Natural killer cell (primary cell): ENCODE results near the gene NTPCR. TPM values are rescaled to one million over a fixed set of nuclear protein-coding genes. Genes with fewer than 3 reads are reported as not detected.

Experiments
- ATAC-seq, 3 donors: fragments of 150-1000 bp in 2 of 3; fragments of 200-7000 bp in 1 of 3; cut with Tn5 transposase; 1 replicate in 1 of 3; 2 replicates in 2 of 3; pipeline ENCODE4 v1.10.0; 2021; ENCODE audit warnings: mild to moderate bottlenecking in 2 of 3, moderate library complexity in 2 of 3
- DNase-seq, 2 donors: peaks; one replicate each; pipeline versions ENCODE4 v3.0.0 to v3.0.0-alpha.2; 2013 to 2021; ENCODE audit warnings: mixed read lengths in 1 of 2
- H3K27ac ChIP-seq: one replicate; pipeline ENCODE4 v1.5.1; 2013; ENCODE audit warnings: mild to moderate bottlenecking, low read length
- H3K27me3 ChIP-seq: one replicate; pipeline ENCODE4 v1.6.1; 2013; ENCODE audit warnings: low read length; ENCODE audit not compliant: control insufficient read depth, insufficient read depth
- H3K36me3 ChIP-seq: one replicate; pipeline ENCODE4 v1.6.1; 2013; ENCODE audit warnings: low read length; ENCODE audit not compliant: control insufficient read depth, insufficient read depth
- H3K4me1 ChIP-seq: one replicate; pipeline ENCODE4 v1.6.1; 2013; ENCODE audit warnings: low read length; ENCODE audit not compliant: control insufficient read depth, insufficient read depth
- H3K4me3 ChIP-seq: one replicate; pipeline ENCODE4 v1.5.1; 2013; ENCODE audit warnings: low read length
- H3K9me3 ChIP-seq: one replicate; pipeline ENCODE4 v1.6.1; 2013; ENCODE audit warnings: low read length; ENCODE audit not compliant: control insufficient read depth, insufficient read depth
- H3K27ac Mint-ChIP-seq, 2 donors: one replicate each; pipeline ENCODE4 v1.8.0; 2022; ENCODE audit warnings: mild to moderate bottlenecking in 2 of 2, mixed read lengths in 2 of 2, moderate library complexity in 1 of 2
- H3K27me3 Mint-ChIP-seq, 2 donors: one replicate each; pipeline ENCODE4 v1.8.0; 2022; ENCODE audit warnings: low read depth in 2 of 2, mixed read lengths in 2 of 2
- H3K36me3 Mint-ChIP-seq: one replicate; pipeline ENCODE4 v1.8.0; 2022; ENCODE audit warnings: mixed read lengths
- H3K4me1 Mint-ChIP-seq, 2 donors: one replicate each; pipeline ENCODE4 v1.8.0; 2022; ENCODE audit warnings: mixed read lengths in 2 of 2
- H3K4me3 Mint-ChIP-seq: one replicate; pipeline ENCODE4 v1.8.0; 2022; ENCODE audit warnings: mild to moderate bottlenecking, moderate library complexity, mixed read lengths
- H3K9me3 Mint-ChIP-seq, 2 donors: one replicate each; pipeline ENCODE4 v1.8.0; 2022; ENCODE audit warnings: mixed read lengths in 2 of 2
- CTCF ChIP-seq: fragments of 200-600 bp; IDR thresholded peaks from one replicate; pipeline ENCODE4 v1.8.0; 2022; ENCODE audit warnings: antibody characterized with exemption
- WGBS: methylation state at CpG from one replicate; pipeline ENCODE4 v1.1.7; 2013; ENCODE audit warnings: missing lambda C conversion rate; ENCODE audit not compliant: insufficient coverage; 5-methylcytosine and 5-hydroxymethylcytosine counted together
- intact Hi-C: fragments of 100-400 bp; cut with micrococcal nuclease; formaldehyde crosslinking; loops from one replicate; pipeline ENCODE4 v1.14.2; 2022
- total RNA-seq, 4 donors: library from RNA; stranded (reverse); fragments of 120-200 nt in 1 of 4; gene quantifications; one replicate each; pipeline versions ENCODE4 v1.2.3 to v1.2.4, GENCODE V29; 2013 to 2022

Gene NTPCR
- total RNA-seq, 3 donors from 2014 or later (not counting 1 experiment from before 2014, with no cell fraction given), result 12.9 to 25.7 (median 17.4) TPM

- H3K27me3 ChIP-seq, result no peaks in the 10 kb centered on the region
- no peaks in the 10 kb centered on the region for H3K27me3 Mint-ChIP-seq
- no peaks in the 10 kb centered on the region for H3K4me1 ChIP-seq
- H3K4me3 ChIP-seq, result no peak overlapping the region
- no peak for TF ChIP-seq CTCF
- H3K36me3 Mint-ChIP-seq, result peaks cover 2% of the 10 kb centered on the region
- H3K27ac Mint-ChIP-seq, result no peak overlapping the region
- H3K27ac ChIP-seq, result no peak overlapping the region
- 93% methylated on average over 25 of the region's 25 CpGs for WGBS
- no peaks in the 10 kb centered on the region for H3K9me3 Mint-ChIP-seq
- H3K36me3 ChIP-seq, result no peaks in the 10 kb centered on the region
- H3K9me3 ChIP-seq, result no peaks in the 10 kb centered on the region
- intact Hi-C loops, result no loop called here
- DNase-seq (no peak), ATAC-seq (no peak)
- no peak overlapping the region for H3K4me3 Mint-ChIP-seq
- H3K4me1 Mint-ChIP-seq, result peaks cover under 1 to 2% of the 10 kb centered on the region in 2 donors
Observed at GRCh38 chr1:232983817-232984567, 33.6 kb downstream of the NTPCR start.

- no peaks in the 10 kb centered on the region for H3K4me1 ChIP-seq
- Mint-ChIP-seq H3K27ac (no peak overlapping the region), H3K4me3 (no peak overlapping the region), H3K27me3 (no peaks in the 10 kb centered on the region), H3K36me3 (no peaks in the 10 kb centered on the region), H3K9me3 (no peaks in the 10 kb centered on the region), H3K4me1 (no peaks in the 10 kb centered on the region)
- intact Hi-C loops, result no loop called here
- WGBS, result over 99% methylated on average over 8 of the region's 10 CpGs
- H3K36me3 ChIP-seq, result no peaks in the 10 kb centered on the region
- DNase-seq (no peak), ATAC-seq (no peak)
- no peak overlapping the region for H3K27ac ChIP-seq
- H3K9me3 ChIP-seq, result no peaks in the 10 kb centered on the region
- H3K4me3 ChIP-seq, result no peak overlapping the region
- TF ChIP-seq CTCF, result no peak
- H3K27me3 ChIP-seq, result no peaks in the 10 kb centered on the region
Observed at GRCh38 chr1:232984577-232985425, 34.4 kb downstream of the NTPCR start.

- no peaks in the 10 kb centered on the region for H3K36me3 ChIP-seq
- no peak overlapping the region for H3K27ac Mint-ChIP-seq
- H3K9me3 Mint-ChIP-seq, result no peaks in the 10 kb centered on the region
- no peaks in the 10 kb centered on the region for H3K4me1 Mint-ChIP-seq
- H3K27ac ChIP-seq, result no peak overlapping the region
- intact Hi-C loops, result no loop called here
- H3K27me3 Mint-ChIP-seq, result no peaks in the 10 kb centered on the region
- no peaks in the 10 kb centered on the region for H3K36me3 Mint-ChIP-seq
- ATAC-seq, result no peak
- no peak for TF ChIP-seq CTCF
- no peaks in the 10 kb centered on the region for H3K27me3 ChIP-seq
- no peak for DNase-seq
- H3K9me3 ChIP-seq, result no peaks in the 10 kb centered on the region
- H3K4me3 Mint-ChIP-seq, result no peak overlapping the region
- H3K4me1 ChIP-seq, result no peaks in the 10 kb centered on the region
- H3K4me3 ChIP-seq, result no peak overlapping the region
- WGBS, result 97% methylated on average over 31 of the region's 31 CpGs
Observed at GRCh38 chr1:232985882-232986526, 35.6 kb downstream of the NTPCR start.
